ENCODE measurements around the gene MFSD6. TPM values are rescaled to one million over a fixed set of nuclear protein-coding genes. Genes with fewer than 3 reads are reported as not detected.

MFSD6 gene
- polyA plus RNA-seq, 2 of the 4 experiments (the other 2 are of a cell fraction), result 14.3 to 41.3 TPM

GRCh38 chr2:190468814-190469569 lies 60.8 kb downstream of the MFSD6 start (continued):
- no peak for TF ChIP-seq RNF2 (IDR thresholded peaks at IDR 0.05; ENCODE audit: borderline replicate concordance, low read depth)
- no peak for TF ChIP-seq KDM5A (IDR thresholded peaks at IDR 0.05)
- no peak for TF ChIP-seq EHMT2 (IDR thresholded peaks at IDR 0.05; ENCODE audit: low read depth)
- TF ChIP-seq POLR2A (IDR thresholded peaks at IDR 0.05; ENCODE audit: low read length), result no peak
- no peak for TF ChIP-seq MYC (IDR thresholded peaks at IDR 0.05; ENCODE audit: borderline replicate concordance, low read length)

- ChIA-PET POLR2A (no interaction called here), CTCF (interaction anchor here (1.3 kb wide), 1 partner anchor 166 kb away, joined by 3 read pairs; no protein-coding TSS in a partner anchor)
- ATAC-seq (peak; percentile 92), FAIRE-seq (no peak), DNase-seq (ENCODE audit: low read depth in 1 of 2, low spot score in 1 of 2) (peak; percentile 40 to 91)
- no peak overlapping the region for H3K4me3 ChIP-seq
- TF ChIP-seq GATA3 (IDR thresholded peaks at IDR 0.05; ENCODE audit: borderline replicate concordance) (no peak), CHD2 (IDR thresholded peaks at IDR 0.05; ENCODE audit: low read length, partially characterized antibody) (no peak), CBX8 (IDR thresholded peaks at IDR 0.05) (no peak), PBX3 (IDR thresholded peaks at IDR 0.05) (no peak), FOSB (CRISPR knock-in tag; IDR thresholded peaks at IDR 0.05) (no peak), POLR2A (IDR thresholded peaks at IDR 0.05; ENCODE audit: low read length) (no peak), CEBPB (IDR thresholded peaks at IDR 0.05) (no peak), HOXA7 (CRISPR knock-in tag; IDR thresholded peaks at IDR 0.05) (no peak), ZC3H11A (IDR thresholded peaks at IDR 0.05) (no peak), HOXB13 (CRISPR knock-in tag; IDR thresholded peaks at IDR 0.05; ENCODE audit: low read depth) (no peak), ZNF302 (CRISPR knock-in tag; IDR thresholded peaks at IDR 0.05) (no peak), NPAS2 (CRISPR knock-in tag; IDR thresholded peaks at IDR 0.05; ENCODE audit: borderline replicate concordance) (no peak), MYC (IDR thresholded peaks at IDR 0.05; ENCODE audit: borderline replicate concordance, low read length) (no peak)
- TF ChIP-seq, protein P1, sequence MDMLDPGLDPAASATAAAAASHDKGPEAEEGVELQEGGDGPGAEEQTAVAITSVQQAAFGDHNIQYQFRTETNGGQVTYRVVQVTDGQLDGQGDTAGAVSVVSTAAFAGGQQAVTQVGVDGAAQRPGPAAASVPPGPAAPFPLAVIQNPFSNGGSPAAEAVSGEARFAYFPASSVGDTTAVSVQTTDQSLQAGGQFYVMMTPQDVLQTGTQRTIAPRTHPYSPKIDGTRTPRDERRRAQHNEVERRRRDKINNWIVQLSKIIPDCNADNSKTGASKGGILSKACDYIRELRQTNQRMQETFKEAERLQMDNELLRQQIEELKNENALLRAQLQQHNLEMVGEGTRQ (IDR thresholded peaks at IDR 0.05), result no peak
- TF ChIP-seq, protein P2, sequence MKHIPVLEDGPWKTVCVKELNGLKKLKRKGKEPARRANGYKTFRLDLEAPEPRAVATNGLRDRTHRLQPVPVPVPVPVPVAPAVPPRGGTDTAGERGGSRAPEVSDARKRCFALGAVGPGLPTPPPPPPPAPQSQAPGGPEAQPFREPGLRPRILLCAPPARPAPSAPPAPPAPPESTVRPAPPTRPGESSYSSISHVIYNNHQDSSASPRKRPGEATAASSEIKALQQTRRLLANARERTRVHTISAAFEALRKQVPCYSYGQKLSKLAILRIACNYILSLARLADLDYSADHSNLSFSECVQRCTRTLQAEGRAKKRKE (CRISPR knock-in tag; IDR thresholded peaks at IDR 0.05; ENCODE audit: low read depth), result no peak
- 94% methylated on average over 2 of the region's 2 CpGs for WGBS (ENCODE audit: missing lambda C conversion rate)
- peak overlapping the region; percentile 68 for H3K4me2 ChIP-seq
- H3K4me1 ChIP-seq, result peaks cover 43% of the 10 kb centered on the region
- peak overlapping the region; percentile 58 to 59; a peak in 4 of 6 replicates for H3K27ac ChIP-seq
- H3K9me3 ChIP-seq, result no peaks in the 10 kb centered on the region
These were observed 61.6 kb downstream of the MFSD6 start for GRCh38 chr2:190469771-190470170.

DNA sequence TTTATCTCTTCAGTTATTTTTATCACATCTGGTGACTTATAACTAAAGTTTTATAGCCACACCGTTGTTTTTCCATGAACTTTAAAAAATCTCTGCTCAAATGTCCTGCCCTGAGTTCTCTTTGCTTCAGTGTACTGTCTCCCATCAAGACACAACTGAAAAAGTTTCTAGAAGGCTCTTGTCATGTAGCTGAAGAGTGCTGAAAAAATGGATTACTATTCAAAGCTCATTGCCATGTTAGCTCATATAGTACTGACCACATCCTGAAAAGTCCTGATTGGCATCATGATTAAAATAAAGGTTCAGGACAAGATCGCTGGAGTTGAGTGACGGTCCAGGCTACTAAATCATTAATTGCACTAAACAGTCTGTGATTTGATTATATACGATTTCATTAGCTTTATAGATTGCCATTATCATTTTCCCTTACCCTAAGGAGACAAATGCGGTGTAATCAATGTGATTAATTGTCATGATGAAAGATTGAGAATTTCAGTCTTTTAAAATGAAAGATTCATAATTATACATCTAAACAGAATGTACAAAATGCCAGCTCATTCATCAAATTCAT lies 62.2 kb downstream of the MFSD6 start:
- ChIA-PET POLR2A (no interaction called here), CTCF (interaction anchor here (1.3 kb wide), 1 partner anchor 165 kb away, joined by 3 read pairs; no protein-coding TSS in a partner anchor)
- Histone ChIP-seq H3K4me3 (no peak overlapping the region), H3K4me2 (peak overlapping the region; percentile 68), H3K27ac (peak overlapping the region; percentile 35 to 47; a peak in 3 of 6 replicates), H3K4me1 (peaks cover 43% of the 10 kb centered on the region), H3K9me3 (no peaks in the 10 kb centered on the region)
- no peak for ATAC-seq
- DNase-seq (ENCODE audit: low read depth in 1 of 2, low spot score in 1 of 2), result no peak
- WGBS (ENCODE audit: missing lambda C conversion rate), result 79% methylated on average over 5 of the region's 5 CpGs
- TF ChIP-seq MAFK (IDR thresholded peaks at IDR 0.05; ENCODE audit: partially characterized antibody), result no peak
- no peak for TF ChIP-seq TP53 (CRISPR knock-in tag; IDR thresholded peaks at IDR 0.05)
- no peak for TF ChIP-seq CEBPB (IDR thresholded peaks at IDR 0.05)
- TF ChIP-seq CBX8 (IDR thresholded peaks at IDR 0.05), result no peak
- TF ChIP-seq, protein P3, sequence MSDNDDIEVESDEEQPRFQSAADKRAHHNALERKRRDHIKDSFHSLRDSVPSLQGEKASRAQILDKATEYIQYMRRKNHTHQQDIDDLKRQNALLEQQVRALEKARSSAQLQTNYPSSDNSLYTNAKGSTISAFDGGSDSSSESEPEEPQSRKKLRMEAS (IDR thresholded peaks at IDR 0.05), result no peak
- no peak for TF ChIP-seq NFE2L2 (conservative IDR thresholded peaks at IDR 0.05; ENCODE audit: low read length)
- no peak for TF ChIP-seq EHF (CRISPR knock-in tag; IDR thresholded peaks at IDR 0.05)
- no peak for TF ChIP-seq E2F6 (IDR thresholded peaks at IDR 0.05; ENCODE audit: borderline replicate concordance, low read depth)
- no peak for TF ChIP-seq HOXB13 (CRISPR knock-in tag; IDR thresholded peaks at IDR 0.05; ENCODE audit: low read depth)
- no peak for TF ChIP-seq ZFP36 (IDR thresholded peaks at IDR 0.05; ENCODE audit: borderline replicate concordance, partially characterized antibody)
- TF ChIP-seq, protein P4, sequence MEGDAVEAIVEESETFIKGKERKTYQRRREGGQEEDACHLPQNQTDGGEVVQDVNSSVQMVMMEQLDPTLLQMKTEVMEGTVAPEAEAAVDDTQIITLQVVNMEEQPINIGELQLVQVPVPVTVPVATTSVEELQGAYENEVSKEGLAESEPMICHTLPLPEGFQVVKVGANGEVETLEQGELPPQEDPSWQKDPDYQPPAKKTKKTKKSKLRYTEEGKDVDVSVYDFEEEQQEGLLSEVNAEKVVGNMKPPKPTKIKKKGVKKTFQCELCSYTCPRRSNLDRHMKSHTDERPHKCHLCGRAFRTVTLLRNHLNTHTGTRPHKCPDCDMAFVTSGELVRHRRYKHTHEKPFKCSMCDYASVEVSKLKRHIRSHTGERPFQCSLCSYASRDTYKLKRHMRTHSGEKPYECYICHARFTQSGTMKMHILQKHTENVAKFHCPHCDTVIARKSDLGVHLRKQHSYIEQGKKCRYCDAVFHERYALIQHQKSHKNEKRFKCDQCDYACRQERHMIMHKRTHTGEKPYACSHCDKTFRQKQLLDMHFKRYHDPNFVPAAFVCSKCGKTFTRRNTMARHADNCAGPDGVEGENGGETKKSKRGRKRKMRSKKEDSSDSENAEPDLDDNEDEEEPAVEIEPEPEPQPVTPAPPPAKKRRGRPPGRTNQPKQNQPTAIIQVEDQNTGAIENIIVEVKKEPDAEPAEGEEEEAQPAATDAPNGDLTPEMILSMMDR (IDR thresholded peaks at IDR 0.05), result no peak
- no peak for TF ChIP-seq FOXS1 (CRISPR knock-in tag; IDR thresholded peaks at IDR 0.05)
- no peak for TF ChIP-seq ZSCAN20 (CRISPR knock-in tag; IDR thresholded peaks at IDR 0.05)
- no peak for TF ChIP-seq FOSB (CRISPR knock-in tag; IDR thresholded peaks at IDR 0.05)
- TF ChIP-seq HDAC2 (IDR thresholded peaks at IDR 0.05), result no peak
- no peak for TF ChIP-seq KDM5A (IDR thresholded peaks at IDR 0.05)
- FAIRE-seq, result no peak
